Left ventricle myocardium inferior (tissue), 1 donor: ENCODE measurements around the gene PRKG1. TPM values are rescaled to one million over a fixed set of nuclear protein-coding genes. Genes with fewer than 3 reads are reported as not detected.

Source experiments
- DNase-seq: peaks from one replicate; pipeline ENCODE4 v3.0.0-alpha.2; 2020
- H3K27ac ChIP-seq: fragments of 200-600 bp; replicated peaks from 2 replicates; pipeline ENCODE4 v1.8.0; 2021
- H3K27me3 ChIP-seq: fragments of 200-600 bp; 2 replicates; pipeline ENCODE4 v1.8.0; 2021; ENCODE audit warnings: low read depth
- H3K36me3 ChIP-seq: fragments of 200-600 bp; 2 replicates; pipeline ENCODE4 v1.8.0; 2021
- H3K4me1 ChIP-seq: fragments of 200-600 bp; 2 replicates; pipeline ENCODE4 v1.8.0; 2021
- H3K4me3 ChIP-seq: fragments of 200-600 bp; 2 replicates; pipeline ENCODE4 v1.8.0; 2021; ENCODE audit warnings: mild to moderate bottlenecking, moderate library complexity
- H3K9me3 ChIP-seq: fragments of 200-600 bp; replicated peaks from 2 replicates; pipeline ENCODE4 v1.8.0; 2021
- CTCF ChIP-seq: fragments of 200-600 bp; IDR thresholded peaks from 2 replicates; pipeline ENCODE4 v1.8.0; 2021; ENCODE audit warnings: antibody characterized with exemption, mild to moderate bottlenecking, borderline replicate concordance
- intact Hi-C: fragments of 100-400 bp; cut with micrococcal nuclease; formaldehyde crosslinking; loops from one replicate; pipeline ENCODE4 v1.11.0; 2022
- total RNA-seq: library from RNA; stranded (reverse); fragmentation: NEBNext Ultra II Directional; extraction: Animal tissue kit (Norgen Biotek cat#: 25700); gene quantifications from one replicate; pipeline ENCODE4 v1.2.1, GENCODE V29; 2021
- donor health status: DM: no; HTN: yes; CAD: no; lungs with severe emphysema.

Gene PRKG1
- total RNA-seq, 1 donor from 2014 or later: 38.9 TPM

- Histone ChIP-seq H3K4me3 (no peak overlapping the region), H3K36me3 (no peaks in the 10 kb centered on the region), H3K4me1 (peaks cover 6% of the 10 kb centered on the region), H3K27ac (no peak overlapping the region), H3K27me3 (no peaks in the 10 kb centered on the region), H3K9me3 (peaks cover 6% of the 10 kb centered on the region)
- no peak for DNase-seq
- no peak for TF ChIP-seq CTCF
- intact Hi-C loops: no loop called here
Observed at GRCh38 chr10:51124852-51125251, 50.6 kb downstream of the PRKG1 start.

- no peak for TF ChIP-seq CTCF
- intact Hi-C loops: no loop called here
- DNase-seq: no peak
- Histone ChIP-seq H3K27ac (no peak overlapping the region), H3K4me3 (no peak overlapping the region), H3K27me3 (no peaks in the 10 kb centered on the region), H3K9me3 (peaks cover 6% of the 10 kb centered on the region), H3K36me3 (no peaks in the 10 kb centered on the region), H3K4me1 (no peaks in the 10 kb centered on the region)
Observed at GRCh38 chr10:51125518-51125917, 51.2 kb downstream of the PRKG1 start.

- intact Hi-C loops: no loop called here
- Histone ChIP-seq H3K4me1 (peaks cover 2% of the 10 kb centered on the region), H3K27ac (no peak overlapping the region), H3K9me3 (peaks cover 6% of the 10 kb centered on the region), H3K4me3 (no peak overlapping the region), H3K36me3 (no peaks in the 10 kb centered on the region), H3K27me3 (no peaks in the 10 kb centered on the region)
- TF ChIP-seq CTCF: no peak
- DNase-seq: no peak
Observed at GRCh38 chr10:51129946-51130544, 55.8 kb downstream of the PRKG1 start.

GRCh38 chr10:51137756-51138529 is 63.7 kb downstream of the PRKG1 start:
- Histone ChIP-seq H3K4me3 (no peak overlapping the region), H3K9me3 (no peaks in the 10 kb centered on the region), H3K4me1 (peaks cover 42% of the 10 kb centered on the region), H3K36me3 (no peaks in the 10 kb centered on the region), H3K27me3 (no peaks in the 10 kb centered on the region), H3K27ac (no peak overlapping the region)
- intact Hi-C loops: no loop called here
- DNase-seq: no peak
- TF ChIP-seq CTCF: no peak

GRCh38 chr10:51139176-51139575 is 64.9 kb downstream of the PRKG1 start:
- no peak for TF ChIP-seq CTCF
- Histone ChIP-seq H3K4me1 (peaks cover 42% of the 10 kb centered on the region), H3K36me3 (no peaks in the 10 kb centered on the region), H3K9me3 (no peaks in the 10 kb centered on the region), H3K4me3 (no peak overlapping the region), H3K27ac (no peak overlapping the region), H3K27me3 (no peaks in the 10 kb centered on the region)
- no peak for DNase-seq
- intact Hi-C loops: no loop called here
